CD4-positive, alpha-beta T cell treated with Interleukin-12 subunit alpha and Interleukin-12 subunit beta, for 1 hour (primary cell): Measurements from ENCODE around the gene CRLF3.
"Not testable (repeated sequence)": the region's sequence is repeated elsewhere in the genome, so short reads cannot be mapped to it uniquely, and the experiment has no call there.

Experiments used
- DNase-seq: peaks from one replicate; pipeline ENCODE4 v3.0.0-alpha.2; 2020

Gene CRLF3

GRCh38 chr17:30824356-30825145 lies at the start of gene CRLF3:
CRLF3 (minus strand) TSS chr17:30824692; CDS start chr17:30824651, 41 bp downstream.
- DNase-seq, result peak; percentile 93

- no peak for DNase-seq
These were observed 44.5 kb upstream of the CRLF3 start for GRCh38 chr17:30869005-30869404.

- DNase-seq, result no peak
These were observed 40.1 kb upstream of the CRLF3 start for GRCh38 chr17:30864636-30865035.

- no peak for DNase-seq
These were observed 34.2 kb upstream of the CRLF3 start for GRCh38 chr17:30858556-30859250.

GRCh38 chr17:30854146-30854545 lies 29.7 kb upstream of the CRLF3 start:
- no peak for DNase-seq

- DNase-seq, result no peak
These were observed 23.5 kb upstream of the CRLF3 start for GRCh38 chr17:30848021-30848420.

- DNase-seq, result no peak
These were observed 16.3 kb upstream of the CRLF3 start for GRCh38 chr17:30840771-30841170.

- no peak for DNase-seq
These were observed 13.8 kb upstream of the CRLF3 start for GRCh38 chr17:30838202-30838807.

- DNase-seq, result no peak
These were observed 8.1 kb upstream of the CRLF3 start for GRCh38 chr17:30832438-30833124.

GRCh38 chr17:30831663-30832437 lies 7.4 kb upstream of the CRLF3 start, which contains the start of gene ATAD5:
ATAD5 (plus strand) TSS chr17:30831966; CDS start chr17:30832348, 382 bp downstream.
- DNase-seq, result peak; percentile 89

GRCh38 chr17:30831257-30831656 lies 6.8 kb upstream of the CRLF3 start:
- DNase-seq, result no peak

- DNase-seq, result no peak
These were observed 4.5 kb upstream of the CRLF3 start for GRCh38 chr17:30829022-30829421.

- DNase-seq, result no peak
These were observed 2.6 kb upstream of the CRLF3 start for GRCh38 chr17:30827082-30827481.

GRCh38 chr17:30824002-30824355 lies 513 bp downstream of the CRLF3 start:
- peak; percentile 36 for DNase-seq

GRCh38 chr17:30823421-30823820 lies 1.1 kb downstream of the CRLF3 start:
- DNase-seq, result no peak

GRCh38 chr17:30822919-30823318 lies 1.6 kb downstream of the CRLF3 start:
- peak; percentile 39 for DNase-seq

GRCh38 chr17:30821871-30822723 lies 2.4 kb downstream of the CRLF3 start:
- no peak for DNase-seq

GRCh38 chr17:30819971-30820705 lies 4.4 kb downstream of the CRLF3 start:
- DNase-seq, result no peak

- DNase-seq, result no peak
These were observed 8.3 kb downstream of the CRLF3 start for GRCh38 chr17:30816165-30816564.

- not testable (repeated sequence) for DNase-seq
These were observed 9.6 kb downstream of the CRLF3 start for GRCh38 chr17:30814860-30815259.

- not testable (repeated sequence) for DNase-seq
These were observed 10.3 kb downstream of the CRLF3 start for GRCh38 chr17:30814236-30814635.
